GM11168 (cell line): ENCODE results near the gene FAM193A.

Experiments
- in situ Hi-C: fragments of 300-500 bp; cut with MboI; formaldehyde crosslinking; loops from one replicate; pipeline ENCODE4 v1.12.0; 2022; ENCODE audit warnings: low sequenced_read_pairs; ENCODE audit not compliant: unreplicated experiment

FAM193A gene

DNA sequence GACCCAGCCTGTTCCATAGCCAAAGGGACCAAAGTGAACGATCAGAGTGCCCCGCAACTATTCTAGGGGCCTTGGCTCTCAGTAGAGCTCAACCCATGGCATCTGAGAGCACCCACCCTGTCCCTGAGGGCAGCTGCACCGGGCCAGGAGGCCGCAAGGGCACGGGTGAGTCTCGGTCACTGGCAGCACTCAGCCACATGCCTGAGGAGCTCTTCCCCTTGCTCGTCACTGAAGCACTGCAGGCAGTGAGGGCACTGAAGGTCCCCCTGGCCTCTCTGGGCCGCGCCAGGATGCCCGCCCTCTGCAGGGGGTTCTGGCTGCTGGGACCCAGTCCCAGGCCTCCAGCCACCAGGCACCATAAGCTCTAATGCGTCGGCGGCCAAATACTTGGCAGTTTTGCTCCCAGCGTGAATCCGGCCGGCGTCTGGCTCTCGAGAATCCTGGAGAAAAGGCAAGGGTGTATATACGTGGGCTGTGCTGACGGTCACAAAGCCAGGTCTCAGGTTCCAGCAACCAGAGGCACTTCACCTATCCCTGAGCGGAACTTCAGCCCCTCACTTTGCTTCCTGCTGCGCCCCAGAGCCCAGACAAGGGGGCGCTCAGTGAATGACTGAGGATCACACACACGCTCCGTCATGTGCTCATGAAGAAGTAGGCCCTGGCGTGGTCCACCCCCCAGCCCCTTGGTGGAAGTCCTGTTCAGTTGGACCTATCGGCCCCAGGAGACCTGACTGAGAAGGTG, 205.8 kb downstream of the FAM193A start:
- in situ Hi-C loops, result no loop called here

DNA sequence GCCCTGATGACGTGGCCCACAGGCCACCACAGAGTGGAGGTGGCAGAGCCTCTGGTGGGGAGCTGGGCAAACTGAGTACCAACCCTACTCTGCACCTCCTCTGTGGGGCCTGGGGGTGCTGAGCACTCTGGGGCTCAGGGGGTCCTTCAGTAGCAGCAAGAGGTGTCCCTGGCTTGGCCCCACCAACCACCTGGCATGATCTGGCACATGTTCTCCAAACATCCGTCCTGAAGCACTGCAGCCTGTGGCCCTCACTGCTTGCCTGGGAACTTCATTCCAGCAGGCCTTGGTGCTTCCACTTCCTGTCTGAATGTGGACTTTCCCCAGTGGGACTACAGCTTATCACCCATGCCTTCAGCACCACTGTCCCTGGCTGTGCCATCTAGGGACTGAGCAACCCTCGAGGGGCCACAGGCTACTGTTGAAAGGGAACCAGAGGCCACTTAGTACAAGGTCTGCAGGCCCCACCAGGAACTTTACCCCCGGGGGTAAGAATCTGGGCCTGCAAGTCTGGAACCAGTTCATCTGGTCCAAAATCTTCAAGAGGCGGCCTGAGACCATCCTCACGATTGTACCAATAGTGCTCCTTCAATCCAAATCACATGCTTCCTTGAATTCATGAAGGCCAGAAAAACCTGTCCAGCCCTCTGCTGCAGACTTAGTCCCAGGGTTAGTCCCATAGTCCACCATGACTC, 206.5 kb downstream of the FAM193A start:
- in situ Hi-C loops, result no loop called here

DNA sequence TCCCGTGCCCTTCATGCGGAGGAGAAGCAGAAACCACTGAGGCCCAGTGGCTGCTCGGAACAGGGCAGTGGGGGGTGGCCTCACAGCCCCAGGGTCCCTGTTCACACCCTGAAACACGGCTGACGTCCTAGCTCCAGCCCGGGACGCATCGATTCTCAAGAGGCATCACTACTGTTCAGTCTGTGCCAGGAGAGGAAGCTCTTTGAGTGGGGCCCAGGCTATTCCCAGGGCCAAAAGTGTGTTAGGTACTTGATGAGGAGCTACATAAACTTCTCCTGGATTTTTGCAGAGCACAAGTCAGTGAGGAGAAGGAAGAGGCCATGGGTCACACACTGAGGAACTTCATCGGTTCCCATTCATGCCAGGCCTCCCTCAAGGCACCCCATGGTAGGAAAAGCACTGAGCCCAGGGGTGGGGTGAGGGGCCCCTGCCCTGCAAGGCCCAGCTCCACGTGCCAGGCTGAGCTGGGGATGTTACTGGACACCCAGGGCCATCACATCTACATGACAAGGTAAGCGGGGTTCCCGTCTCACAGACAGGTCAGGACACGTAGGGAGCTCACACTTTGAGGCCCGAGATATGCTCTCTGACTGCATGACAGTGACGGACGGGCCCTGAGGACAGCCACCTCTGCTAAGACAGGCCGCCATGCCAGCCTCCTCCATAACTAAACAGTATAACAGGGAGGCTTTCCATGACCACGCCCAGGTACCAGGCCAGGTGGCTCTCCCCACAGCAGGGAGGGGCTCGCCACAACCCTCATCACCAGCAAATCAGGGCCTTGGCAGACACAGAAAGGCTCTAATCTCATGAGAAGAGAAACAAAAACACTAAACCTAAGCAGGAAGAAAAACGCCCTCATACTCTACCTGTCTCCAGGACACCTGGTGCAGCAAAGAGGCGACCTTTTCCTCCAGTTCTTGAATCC, 207.3 kb downstream of the FAM193A start:
- in situ Hi-C loops, result no loop called here

DNA sequence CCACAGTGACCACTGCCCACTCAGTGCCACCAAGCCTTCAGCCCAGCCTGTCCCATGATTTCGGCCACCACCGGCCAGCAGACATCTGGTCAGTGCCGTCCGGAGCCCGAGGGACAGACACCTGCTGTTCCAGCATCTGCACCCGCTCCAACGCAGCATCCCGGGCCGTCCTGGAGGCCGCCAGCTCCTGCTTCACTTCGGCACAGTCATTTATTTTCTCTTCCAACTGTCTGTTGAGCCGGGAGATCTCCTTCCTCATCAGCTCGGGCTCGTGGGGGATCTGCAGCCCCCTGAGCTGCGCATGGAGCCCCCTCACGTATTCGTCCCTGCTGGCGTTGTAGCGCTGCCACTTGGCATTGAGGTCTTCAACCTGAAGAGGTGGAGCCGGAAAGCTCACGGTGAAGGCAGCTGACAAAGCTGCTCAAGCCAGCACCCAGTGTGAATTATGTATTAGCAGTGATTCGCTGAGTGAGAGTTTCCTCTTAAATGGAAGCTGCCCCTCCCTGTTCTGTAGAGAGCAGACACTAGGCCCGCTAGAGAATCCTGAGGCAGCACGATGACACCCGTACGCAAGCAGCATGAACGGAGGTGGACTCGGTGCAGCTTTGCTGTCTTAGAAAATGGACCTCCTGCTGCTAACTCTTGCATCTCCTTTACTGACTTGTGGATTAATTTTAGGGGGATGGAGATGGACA, 208.3 kb downstream of the FAM193A start:
- in situ Hi-C loops, result no loop called here

DNA sequence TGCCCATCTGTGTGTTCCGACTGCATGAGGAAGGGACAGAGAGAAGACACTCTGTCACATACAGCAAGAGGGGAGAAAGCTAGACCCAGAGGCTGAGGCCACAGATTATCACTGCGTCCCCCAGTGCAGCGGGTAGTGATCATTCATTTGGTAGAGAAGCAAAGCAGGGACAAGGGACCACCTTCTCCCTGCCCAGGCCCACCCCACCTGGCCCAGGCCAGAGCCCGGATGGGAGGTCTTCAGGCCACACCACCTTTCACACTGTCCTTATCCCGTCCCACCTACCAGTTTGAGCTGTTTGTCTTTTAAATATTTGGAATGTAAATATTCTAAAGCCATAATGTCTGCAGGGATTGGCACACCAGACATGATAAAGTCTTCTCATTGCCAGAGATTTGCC, 209.1 kb downstream of the FAM193A start:
- in situ Hi-C loops, result no loop called here

DNA sequence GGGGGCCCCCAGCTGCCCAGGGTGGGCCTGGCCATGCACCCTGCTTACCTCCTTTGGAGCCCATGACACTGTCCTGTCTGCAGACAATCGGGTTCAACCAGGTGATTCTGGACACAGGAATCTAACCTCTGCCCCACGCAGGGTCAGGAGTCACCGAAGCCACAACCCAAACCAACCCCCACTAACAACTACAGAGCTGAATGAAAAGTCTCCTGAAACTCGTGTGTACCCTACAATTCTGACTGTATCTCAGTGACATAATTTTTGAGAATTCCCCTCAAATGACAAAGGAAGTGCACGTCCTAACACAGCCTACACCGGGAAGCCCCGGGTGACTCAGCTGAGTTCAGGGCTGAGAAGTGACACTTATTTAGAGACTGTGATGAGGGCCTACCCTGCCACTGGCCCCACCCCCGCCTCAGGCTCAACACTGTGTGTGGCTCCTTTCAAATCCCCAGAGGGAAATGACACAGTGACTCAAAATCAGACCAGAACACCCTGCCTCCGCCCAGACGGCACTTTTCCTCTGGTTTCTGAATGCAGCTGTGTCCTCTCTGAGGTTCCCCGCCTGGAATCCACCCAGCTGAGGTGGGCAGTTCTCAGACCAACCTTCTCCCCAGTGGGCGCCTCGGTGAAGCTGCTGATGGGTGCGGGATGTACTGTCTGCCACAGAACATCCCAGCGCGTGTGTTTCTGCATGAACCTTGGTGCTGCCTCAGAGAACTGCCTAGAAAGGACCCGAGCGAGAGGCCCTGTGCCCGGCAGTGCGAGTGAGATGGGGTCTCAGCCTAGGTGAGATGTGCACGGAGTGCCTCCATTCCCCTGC, 209.7 kb downstream of the FAM193A start:
- in situ Hi-C loops, result no loop called here

DNA sequence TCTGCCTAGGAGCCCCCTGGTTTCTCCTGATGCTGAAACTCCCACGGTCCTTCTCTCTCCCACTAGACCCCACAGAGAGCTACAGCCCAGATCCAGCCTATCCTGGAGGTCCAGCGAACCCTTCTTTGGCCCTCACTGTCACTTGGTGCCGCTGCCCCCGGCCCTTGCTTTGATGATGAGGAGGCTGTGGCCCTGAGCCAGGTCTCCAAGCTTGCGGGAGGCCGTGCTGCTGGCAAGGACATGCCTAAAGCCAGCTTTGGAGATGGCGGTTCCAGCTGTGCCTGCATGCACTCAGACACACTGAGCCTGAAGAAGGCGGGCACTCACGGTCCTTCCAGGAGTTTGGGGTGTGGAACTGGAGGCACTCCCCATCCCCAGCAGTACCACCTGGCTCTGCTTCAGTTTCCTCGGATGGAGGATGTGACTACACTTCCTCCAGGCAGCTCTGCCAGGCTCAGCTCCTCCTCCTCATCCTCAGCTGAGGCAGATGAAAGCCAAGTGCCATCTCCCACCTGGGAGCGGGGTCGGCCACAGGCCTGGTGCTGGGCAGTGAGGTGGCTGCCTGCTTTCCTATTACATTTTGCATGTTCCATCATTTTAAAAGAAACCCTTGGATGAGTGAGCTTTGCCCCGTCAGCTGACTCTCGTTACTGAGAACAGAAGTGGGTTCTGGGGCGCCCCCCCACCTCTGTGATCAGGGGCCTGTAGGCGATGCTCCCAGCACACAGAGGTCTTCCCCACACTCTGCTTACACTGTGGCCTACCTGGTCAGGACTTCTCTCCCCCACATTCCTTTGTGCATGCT, 210.6 kb downstream of the FAM193A start:
- in situ Hi-C loops, result no loop called here

DNA sequence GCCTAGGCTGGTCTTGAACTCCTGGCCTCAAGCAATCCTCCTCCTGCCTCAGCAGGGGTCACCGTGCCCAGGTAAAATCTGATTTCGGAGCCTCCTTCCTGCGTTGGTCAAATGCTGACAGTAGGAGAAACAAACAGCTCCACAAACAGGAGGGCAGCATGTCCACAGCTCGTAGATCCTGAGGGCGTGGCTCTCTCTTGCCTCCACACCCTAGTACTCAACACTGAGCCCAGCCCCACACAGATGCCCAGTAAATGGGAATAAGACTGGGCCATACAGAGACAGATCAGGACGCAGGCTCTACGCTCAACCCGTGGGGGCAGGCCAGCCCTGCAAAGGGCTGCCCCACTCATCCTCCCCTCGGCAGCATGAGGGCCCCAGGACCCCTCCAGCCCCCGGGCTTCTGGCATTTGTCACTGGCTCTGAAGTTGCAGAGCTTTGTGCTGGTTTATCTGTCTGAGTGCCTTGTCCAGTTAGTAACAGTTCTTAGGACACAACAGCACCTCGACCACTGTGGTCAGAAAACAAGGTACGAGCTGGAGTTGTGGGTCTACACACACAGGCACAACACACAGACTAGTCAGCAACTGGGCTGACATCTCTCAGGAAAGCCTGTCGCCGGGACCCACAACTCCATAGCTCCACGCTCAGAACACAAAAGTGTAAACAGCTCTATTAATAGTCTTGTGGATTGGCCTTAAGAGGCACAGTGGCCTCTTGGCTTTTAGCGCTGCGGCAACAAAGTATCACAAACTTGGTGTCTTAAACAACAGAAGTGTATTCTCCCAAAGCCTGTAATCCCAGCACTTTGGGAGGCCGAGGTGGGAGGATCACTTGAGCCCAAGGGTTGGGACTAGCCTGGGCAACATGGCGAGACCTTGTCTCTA, 214.5 kb downstream of the FAM193A start:
- in situ Hi-C loops, result no loop called here

DNA sequence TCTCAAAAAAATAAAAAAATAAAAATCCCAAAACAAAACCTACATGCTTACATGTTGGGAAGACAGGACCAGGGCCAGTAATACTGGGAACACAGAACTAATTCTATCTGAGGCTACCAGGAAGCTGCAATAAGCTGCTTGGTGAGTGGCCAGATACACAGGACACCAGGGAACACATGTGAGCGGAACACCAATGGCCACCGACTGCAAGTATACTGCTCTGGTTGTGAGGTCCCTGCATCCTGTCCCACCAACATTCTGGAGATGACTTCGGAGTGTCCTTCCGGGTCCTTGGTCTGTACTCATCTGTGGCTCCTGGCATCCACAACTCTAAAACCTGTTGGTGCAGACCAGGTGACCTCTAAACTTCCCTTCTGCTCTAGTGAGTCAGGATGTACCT, 217.0 kb downstream of the FAM193A start:
- in situ Hi-C loops, result no loop called here

DNA sequence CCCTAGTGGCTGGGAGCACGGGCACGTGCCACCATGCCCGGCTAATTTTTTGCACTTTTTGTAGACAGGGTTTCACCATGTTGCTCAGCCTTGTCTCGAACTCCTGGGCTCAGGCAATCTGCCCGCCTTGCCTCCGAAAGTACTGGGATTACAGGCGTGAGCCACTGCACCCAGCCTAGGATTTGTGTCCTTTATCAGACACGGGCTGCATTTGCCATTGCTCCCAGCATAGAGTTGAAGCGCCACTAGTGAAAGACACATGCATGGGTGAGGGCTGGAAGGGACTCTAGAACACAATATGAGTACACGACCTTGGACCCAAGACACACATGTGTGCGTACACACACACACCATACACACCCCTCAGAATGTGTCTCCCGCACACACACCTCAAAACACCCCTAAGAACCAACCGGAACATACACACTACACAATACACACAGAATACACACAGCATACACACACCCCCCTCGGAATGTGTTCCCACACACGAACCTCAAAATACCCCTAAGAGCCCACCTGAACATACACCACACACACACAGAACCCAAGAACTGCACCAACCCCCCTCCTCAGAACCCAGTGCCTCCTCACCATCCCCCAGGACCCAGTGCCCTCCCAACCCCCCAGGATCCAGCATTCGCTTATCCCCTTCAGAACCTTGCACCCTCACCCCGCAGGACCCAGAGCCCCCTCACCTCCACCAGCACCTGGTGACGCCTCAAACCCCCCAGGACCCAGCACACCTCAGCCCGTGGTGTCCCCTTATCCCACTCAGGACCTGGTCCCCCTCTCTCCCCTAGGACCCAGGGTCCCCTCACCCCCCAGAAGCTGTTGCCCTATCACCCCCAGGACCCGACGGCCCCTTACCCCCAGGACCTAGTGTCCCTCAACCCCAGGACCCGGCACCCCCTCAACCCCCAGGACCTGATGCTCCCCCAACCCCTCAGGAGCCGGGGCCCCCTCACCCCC, 218.7 kb downstream of the FAM193A start:
- in situ Hi-C loops, result loop anchor here (5.0 kb wide), 1 partner anchor 172 kb away; no protein-coding TSS in a partner anchor

DNA sequence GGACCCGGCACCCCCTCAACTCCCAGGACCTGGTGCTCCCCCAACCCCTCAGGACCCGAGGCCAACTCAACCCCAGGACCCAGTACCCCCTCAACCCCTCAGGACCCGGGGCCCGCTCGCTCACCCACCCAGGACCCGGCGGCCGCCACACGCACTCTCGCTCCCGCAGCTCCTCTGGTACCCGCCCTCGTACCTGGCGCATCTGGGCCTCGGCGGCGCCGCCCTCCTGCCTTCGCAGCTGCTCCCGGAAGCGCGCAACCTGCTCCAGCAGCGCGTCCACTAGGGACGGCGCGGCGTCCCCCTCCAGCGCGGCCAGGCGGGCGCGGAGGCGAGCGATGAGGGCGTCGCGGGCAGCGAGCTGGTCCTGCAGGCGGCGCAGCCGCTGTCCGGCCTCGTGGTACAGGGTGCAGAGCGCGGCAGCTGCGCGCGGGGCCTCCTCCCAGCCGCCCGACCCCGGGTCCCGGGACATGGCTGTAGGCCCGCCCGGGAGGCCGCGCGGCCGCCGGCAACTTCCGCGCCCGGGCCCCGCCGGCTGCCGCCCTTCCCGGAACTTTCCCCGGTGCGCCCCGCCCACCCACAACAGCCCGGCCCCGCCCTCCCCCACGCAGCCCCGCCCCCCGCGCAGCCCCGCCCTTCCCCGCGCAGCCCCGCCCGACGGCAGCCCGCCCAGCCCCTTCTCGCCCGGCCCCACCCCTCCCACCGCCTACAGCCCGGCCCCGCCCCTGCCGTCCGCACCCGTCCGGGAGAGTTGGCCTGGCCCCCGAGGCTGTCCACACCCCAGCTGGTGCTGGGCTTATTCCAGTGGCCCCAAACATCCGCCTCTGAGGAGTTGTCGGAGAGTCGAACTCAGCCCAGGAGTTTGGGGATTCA, 219.6 kb downstream of the FAM193A start, which contains the start of gene TNIP2:
Gene TNIP2 (minus strand): TSS at position 516 of the 870 bp plus-strand sequence. CDS start 47 bp downstream, at position 469.
- in situ Hi-C loops, result loop anchor here (5.0 kb wide), 1 partner anchor 171 kb away; no protein-coding TSS in a partner anchor

DNA sequence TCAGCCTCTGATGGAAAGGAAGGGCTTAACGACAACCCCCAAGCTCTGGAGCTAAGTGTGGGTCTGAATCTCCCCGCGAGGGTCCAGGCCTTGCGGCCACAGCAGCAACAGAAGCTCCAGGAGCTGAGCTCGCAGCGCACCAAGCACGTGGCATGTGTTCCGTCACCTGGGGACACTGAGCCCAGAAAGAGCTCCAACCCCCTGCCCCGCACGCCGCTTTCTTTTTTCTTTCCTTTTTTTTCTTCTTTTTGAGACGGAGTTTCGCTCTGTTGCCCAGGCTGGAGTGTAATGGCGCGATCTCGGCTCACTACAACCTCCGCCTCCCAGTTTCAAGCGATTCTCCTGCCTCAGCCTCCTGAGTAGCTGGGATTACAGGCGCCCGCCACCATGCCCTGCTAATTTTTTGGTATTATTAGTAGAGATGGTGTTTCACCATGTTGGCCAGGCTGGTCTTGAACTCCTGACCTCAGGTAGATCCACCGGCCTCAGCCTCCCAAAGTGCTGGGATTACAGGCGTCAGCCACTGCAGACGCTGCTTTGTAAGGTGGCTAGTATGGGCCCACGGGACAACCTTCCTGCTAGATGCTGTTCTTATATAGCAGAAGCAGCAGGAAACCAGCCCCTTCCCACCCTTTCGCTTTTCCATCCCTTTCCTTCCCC, 220.4 kb downstream of the FAM193A start:
- in situ Hi-C loops, result loop anchor here (5.0 kb wide), 1 partner anchor 170 kb away; no protein-coding TSS in a partner anchor

DNA sequence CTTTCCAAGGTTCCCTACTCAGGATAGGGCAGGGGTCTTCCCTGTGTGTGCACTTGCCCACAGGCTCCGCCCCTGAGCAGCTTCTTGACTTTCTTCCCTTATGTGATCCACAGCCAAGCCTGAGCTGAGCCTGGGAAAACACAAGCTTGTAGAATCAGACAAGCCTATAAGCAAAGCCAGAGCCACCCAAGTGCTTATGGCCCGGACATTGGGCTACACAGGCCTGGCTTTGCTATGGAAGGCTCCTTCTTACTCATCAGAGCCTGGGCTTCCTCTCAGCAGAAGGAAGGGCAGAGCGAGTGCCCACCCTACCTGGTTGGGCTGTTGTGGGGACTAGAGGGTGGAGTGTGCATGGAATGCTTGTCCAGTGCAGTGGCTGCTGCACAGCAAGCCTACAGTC, 221.0 kb downstream of the FAM193A start:
- in situ Hi-C loops, result loop anchor here (5.0 kb wide), 1 partner anchor 170 kb away; no protein-coding TSS in a partner anchor

DNA sequence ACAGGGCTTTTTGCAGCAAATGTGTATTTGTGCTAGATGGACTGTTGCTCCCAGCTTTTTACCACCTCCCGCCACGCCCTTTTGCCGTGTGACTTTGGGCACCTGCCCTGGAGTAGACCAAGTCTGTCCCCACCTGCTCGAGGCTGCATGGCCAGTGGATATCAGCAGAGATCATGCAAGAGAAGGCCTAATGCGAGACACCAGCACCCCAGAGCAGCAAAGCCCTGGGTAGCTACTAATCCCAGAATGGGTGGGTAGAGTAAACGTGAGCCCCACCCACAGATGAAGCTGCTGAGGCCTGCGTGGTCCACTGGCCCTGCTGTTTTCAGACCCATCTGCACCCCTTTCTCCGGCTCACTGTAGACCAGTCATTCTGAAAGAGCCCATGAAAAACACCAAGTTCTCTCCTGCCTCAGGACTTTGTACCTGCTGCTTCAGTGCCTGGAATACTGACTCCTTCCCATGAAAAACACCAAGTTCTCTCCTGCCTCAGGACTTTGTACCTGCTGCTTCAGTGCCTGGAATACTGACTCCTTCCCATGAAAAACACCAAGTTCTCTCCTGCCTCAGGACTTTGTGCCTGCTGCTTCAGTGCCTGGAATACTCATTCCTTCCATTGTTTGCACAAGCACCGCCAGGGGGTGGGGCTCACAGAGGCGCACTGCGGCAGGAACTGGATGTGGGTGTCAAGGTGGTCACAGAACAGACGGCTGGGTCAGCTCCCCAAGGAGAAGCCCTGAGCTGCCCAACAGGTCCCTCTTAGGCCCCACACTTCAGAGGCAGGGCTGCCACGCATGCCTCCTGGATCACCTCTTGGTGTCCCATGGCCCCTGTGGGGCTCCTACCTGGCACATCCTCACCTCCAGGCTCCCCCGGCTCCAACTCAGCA, 224.8 kb downstream of the FAM193A start:
- in situ Hi-C loops, result no loop called here
